ENCODE results near the gene SLC17A5.

GRCh38 chr6:73649783-73650182 lies 4.0 kb downstream of the SLC17A5 start:
- TF ChIP-seq GATA3 (IDR thresholded peaks at IDR 0.05; ENCODE audit: low read depth, low read length) (no peak), GATA2 (IDR thresholded peaks at IDR 0.05; ENCODE audit: low read depth, low read length) (no peak)

Measured in SH-SY5Y (cell line).